ENCODE results near the gene ABCA12.
"Not testable (repeated sequence)": the region's sequence is repeated elsewhere in the genome, so short reads cannot be mapped to it uniquely, and the experiment has no call there.

The ABCA12 gene

GRCh38 chr2:215138479-215138878 is at the start of gene ABCA12:
Gene ABCA12 (minus strand): TSS chr2:215138626. CDS start chr2:215138208, 418 bp downstream.
- no peaks in the 10 kb centered on the region for H3K27me3 ChIP-seq (replicated peaks; ENCODE audit: control insufficient read depth, insufficient read depth, low read length)
- no peak for DNase-seq (ENCODE audit: low read depth)
- H3K9ac ChIP-seq (ENCODE audit: low read length), result no peak within 1 kb of the TSS
- H3K36me3 ChIP-seq (ENCODE audit: control insufficient read depth, insufficient read depth, low read length, severe bottlenecking), result no peaks in the 10 kb centered on the region
- peaks cover 21% of the 10 kb centered on the region for H3K4me1 ChIP-seq (ENCODE audit: control insufficient read depth, insufficient read depth, low read length)
- peak within 1 kb of the TSS; percentile 44 for H3K4me3 ChIP-seq (ENCODE audit: low read length)
- no peaks in the 10 kb centered on the region for H3K9me3 ChIP-seq (ENCODE audit: control insufficient read depth, low read length)

- Histone ChIP-seq H3K36me3 (ENCODE audit: control insufficient read depth, insufficient read depth, low read length, severe bottlenecking) (no peaks in the 10 kb centered on the region), H3K4me1 (ENCODE audit: control insufficient read depth, insufficient read depth, low read length) (no peaks in the 10 kb centered on the region), H3K4me3 (ENCODE audit: low read length) (no peak overlapping the region), H3K27me3 (replicated peaks; ENCODE audit: control insufficient read depth, insufficient read depth, low read length) (no peaks in the 10 kb centered on the region), H3K9me3 (ENCODE audit: control insufficient read depth, low read length) (no peaks in the 10 kb centered on the region), H3K9ac (ENCODE audit: low read length) (no peak overlapping the region)
- DNase-seq (ENCODE audit: low read depth), result no peak
Measured at GRCh38 chr2:215188078-215188477, 49.7 kb upstream of the ABCA12 start.

- Histone ChIP-seq H3K9ac (ENCODE audit: low read length) (no peak overlapping the region), H3K4me1 (ENCODE audit: control insufficient read depth, insufficient read depth, low read length) (no peaks in the 10 kb centered on the region), H3K4me3 (ENCODE audit: low read length) (no peak overlapping the region), H3K9me3 (ENCODE audit: control insufficient read depth, low read length) (no peaks in the 10 kb centered on the region), H3K27me3 (replicated peaks; ENCODE audit: control insufficient read depth, insufficient read depth, low read length) (no peaks in the 10 kb centered on the region), H3K36me3 (ENCODE audit: control insufficient read depth, insufficient read depth, low read length, severe bottlenecking) (no peaks in the 10 kb centered on the region)
- DNase-seq (ENCODE audit: low read depth), result no peak
Measured at GRCh38 chr2:215186021-215186420, 47.6 kb upstream of the ABCA12 start.

GRCh38 chr2:215178121-215178520 is 39.7 kb upstream of the ABCA12 start:
- DNase-seq (ENCODE audit: low read depth), result no peak
- Histone ChIP-seq H3K4me3 (ENCODE audit: low read length) (no peak overlapping the region), H3K9ac (ENCODE audit: low read length) (no peak overlapping the region), H3K9me3 (ENCODE audit: control insufficient read depth, low read length) (no peaks in the 10 kb centered on the region), H3K4me1 (ENCODE audit: control insufficient read depth, insufficient read depth, low read length) (no peaks in the 10 kb centered on the region), H3K36me3 (ENCODE audit: control insufficient read depth, insufficient read depth, low read length, severe bottlenecking) (no peaks in the 10 kb centered on the region), H3K27me3 (replicated peaks; ENCODE audit: control insufficient read depth, insufficient read depth, low read length) (no peaks in the 10 kb centered on the region)

GRCh38 chr2:215171796-215172195 is 33.4 kb upstream of the ABCA12 start:
- H3K4me1 ChIP-seq (ENCODE audit: control insufficient read depth, insufficient read depth, low read length), result no peaks in the 10 kb centered on the region
- H3K36me3 ChIP-seq (ENCODE audit: control insufficient read depth, insufficient read depth, low read length, severe bottlenecking), result no peaks in the 10 kb centered on the region
- H3K4me3 ChIP-seq (ENCODE audit: low read length), result no peak overlapping the region
- H3K9me3 ChIP-seq (ENCODE audit: control insufficient read depth, low read length), result no peaks in the 10 kb centered on the region
- no peak for DNase-seq (ENCODE audit: low read depth)
- no peaks in the 10 kb centered on the region for H3K27me3 ChIP-seq (replicated peaks; ENCODE audit: control insufficient read depth, insufficient read depth, low read length)
- H3K9ac ChIP-seq (ENCODE audit: low read length), result no peak overlapping the region

- no peaks in the 10 kb centered on the region for H3K9me3 ChIP-seq (ENCODE audit: control insufficient read depth, low read length)
Measured at GRCh38 chr2:215171151-215171550, 32.7 kb upstream of the ABCA12 start.

GRCh38 chr2:215166505-215166904 is 28.1 kb upstream of the ABCA12 start:
- not testable (repeated sequence) for DNase-seq (ENCODE audit: low read depth); H3K9ac ChIP-seq (ENCODE audit: low read length); H3K9me3 ChIP-seq (ENCODE audit: control insufficient read depth, low read length); H3K4me1 ChIP-seq (ENCODE audit: control insufficient read depth, insufficient read depth, low read length); H3K27me3 ChIP-seq (replicated peaks; ENCODE audit: control insufficient read depth, insufficient read depth, low read length); H3K36me3 ChIP-seq (ENCODE audit: control insufficient read depth, insufficient read depth, low read length, severe bottlenecking); H3K4me3 ChIP-seq (ENCODE audit: low read length)

More at GRCh38 chr2:215171151-215171550, 32.7 kb upstream of the ABCA12 start:
- Histone ChIP-seq H3K9ac (ENCODE audit: low read length) (no peak overlapping the region), H3K4me3 (ENCODE audit: low read length) (peak overlapping the region; percentile 63), H3K36me3 (ENCODE audit: control insufficient read depth, insufficient read depth, low read length, severe bottlenecking) (no peaks in the 10 kb centered on the region), H3K4me1 (ENCODE audit: control insufficient read depth, insufficient read depth, low read length) (no peaks in the 10 kb centered on the region), H3K27me3 (replicated peaks; ENCODE audit: control insufficient read depth, insufficient read depth, low read length) (no peaks in the 10 kb centered on the region)
- DNase-seq (ENCODE audit: low read depth), result peak; percentile 44

- not testable (repeated sequence) for H3K4me1 ChIP-seq (ENCODE audit: control insufficient read depth, insufficient read depth, low read length); DNase-seq (ENCODE audit: low read depth)
Measured at GRCh38 chr2:215163319-215163718, 24.9 kb upstream of the ABCA12 start.

GRCh38 chr2:215161301-215161829 is 22.9 kb upstream of the ABCA12 start:
- no peaks in the 10 kb centered on the region for H3K36me3 ChIP-seq (ENCODE audit: control insufficient read depth, insufficient read depth, low read length, severe bottlenecking)
- no peak for DNase-seq (ENCODE audit: low read depth)

More at GRCh38 chr2:215163319-215163718, 24.9 kb upstream of the ABCA12 start:
- H3K9me3 ChIP-seq (ENCODE audit: control insufficient read depth, low read length); H3K4me3 ChIP-seq (ENCODE audit: low read length); H3K9ac ChIP-seq (ENCODE audit: low read length); H3K27me3 ChIP-seq (replicated peaks; ENCODE audit: control insufficient read depth, insufficient read depth, low read length); H3K36me3 ChIP-seq (ENCODE audit: control insufficient read depth, insufficient read depth, low read length, severe bottlenecking): not testable (repeated sequence)

GRCh38 chr2:215160081-215160480 is 21.7 kb upstream of the ABCA12 start:
- no peaks in the 10 kb centered on the region for H3K36me3 ChIP-seq (ENCODE audit: control insufficient read depth, insufficient read depth, low read length, severe bottlenecking)
- no peak overlapping the region for H3K4me3 ChIP-seq (ENCODE audit: low read length)
- H3K27me3 ChIP-seq (replicated peaks; ENCODE audit: control insufficient read depth, insufficient read depth, low read length), result no peaks in the 10 kb centered on the region
- no peak for DNase-seq (ENCODE audit: low read depth)
- no peaks in the 10 kb centered on the region for H3K4me1 ChIP-seq (ENCODE audit: control insufficient read depth, insufficient read depth, low read length)
- H3K9me3 ChIP-seq (ENCODE audit: control insufficient read depth, low read length), result no peaks in the 10 kb centered on the region
- H3K9ac ChIP-seq (ENCODE audit: low read length), result no peak overlapping the region

More at GRCh38 chr2:215161301-215161829, 22.9 kb upstream of the ABCA12 start:
- no peaks in the 10 kb centered on the region for H3K27me3 ChIP-seq (replicated peaks; ENCODE audit: control insufficient read depth, insufficient read depth, low read length)
- no peak overlapping the region for H3K4me3 ChIP-seq (ENCODE audit: low read length)
- H3K9ac ChIP-seq (ENCODE audit: low read length), result no peak overlapping the region
- no peaks in the 10 kb centered on the region for H3K9me3 ChIP-seq (ENCODE audit: control insufficient read depth, low read length)
- no peaks in the 10 kb centered on the region for H3K4me1 ChIP-seq (ENCODE audit: control insufficient read depth, insufficient read depth, low read length)

GRCh38 chr2:215156453-215156852 is 18.0 kb upstream of the ABCA12 start:
- no peaks in the 10 kb centered on the region for H3K36me3 ChIP-seq (ENCODE audit: control insufficient read depth, insufficient read depth, low read length, severe bottlenecking)
- H3K27me3 ChIP-seq (replicated peaks; ENCODE audit: control insufficient read depth, insufficient read depth, low read length), result no peaks in the 10 kb centered on the region
- no peak overlapping the region for H3K9ac ChIP-seq (ENCODE audit: low read length)
- no peaks in the 10 kb centered on the region for H3K4me1 ChIP-seq (ENCODE audit: control insufficient read depth, insufficient read depth, low read length)
- no peak for DNase-seq (ENCODE audit: low read depth)
- no peaks in the 10 kb centered on the region for H3K9me3 ChIP-seq (ENCODE audit: control insufficient read depth, low read length)
- H3K4me3 ChIP-seq (ENCODE audit: low read length), result no peak overlapping the region

- no peaks in the 10 kb centered on the region for H3K9me3 ChIP-seq (ENCODE audit: control insufficient read depth, low read length)
- H3K27me3 ChIP-seq (replicated peaks; ENCODE audit: control insufficient read depth, insufficient read depth, low read length), result no peaks in the 10 kb centered on the region
- H3K4me3 ChIP-seq (ENCODE audit: low read length), result no peak overlapping the region
Measured at GRCh38 chr2:215149894-215150293, 11.5 kb upstream of the ABCA12 start.

More at GRCh38 chr2:215149894-215150293, 11.5 kb upstream of the ABCA12 start:
- Histone ChIP-seq H3K9ac (ENCODE audit: low read length) (no peak overlapping the region), H3K36me3 (ENCODE audit: control insufficient read depth, insufficient read depth, low read length, severe bottlenecking) (no peaks in the 10 kb centered on the region), H3K4me1 (ENCODE audit: control insufficient read depth, insufficient read depth, low read length) (no peaks in the 10 kb centered on the region)
- DNase-seq (ENCODE audit: low read depth), result no peak

All from adipocyte (in vitro differentiated cells).